ENCODE measurements around the gene NLRC3.

DNA sequence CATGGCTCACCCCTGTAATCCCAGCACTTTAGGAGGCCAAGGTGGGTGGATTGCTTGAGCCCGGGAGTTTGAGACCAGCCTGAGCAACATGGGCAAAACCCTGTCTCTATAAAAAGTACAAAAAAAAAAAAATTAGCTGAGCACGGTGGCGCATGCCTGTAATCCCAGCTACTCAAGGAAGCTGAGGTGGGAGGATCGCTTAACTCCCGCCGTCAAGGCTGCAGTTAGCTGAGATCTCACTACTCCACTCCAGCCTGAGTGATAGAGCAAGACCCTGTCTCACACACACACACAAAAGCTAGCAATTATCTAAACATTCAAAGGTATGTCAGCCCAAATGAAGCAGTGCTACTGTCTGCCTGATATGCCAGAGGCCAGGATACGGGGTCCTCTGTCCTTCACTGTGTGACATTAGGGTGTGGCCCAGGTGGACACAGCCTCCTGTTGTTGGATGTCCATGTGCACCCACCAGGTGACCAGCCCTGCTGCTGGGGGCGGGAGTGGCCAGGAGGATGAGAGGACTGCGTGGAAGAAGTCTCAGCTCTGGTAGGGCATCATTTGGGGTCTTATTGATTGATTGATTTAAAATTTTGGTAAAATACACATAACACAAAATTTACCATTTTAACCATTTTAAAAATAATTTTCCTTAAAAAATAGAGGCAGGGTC is 3.9 kb downstream of the NLRC3 start:
- TF ChIP-seq, protein P1, sequence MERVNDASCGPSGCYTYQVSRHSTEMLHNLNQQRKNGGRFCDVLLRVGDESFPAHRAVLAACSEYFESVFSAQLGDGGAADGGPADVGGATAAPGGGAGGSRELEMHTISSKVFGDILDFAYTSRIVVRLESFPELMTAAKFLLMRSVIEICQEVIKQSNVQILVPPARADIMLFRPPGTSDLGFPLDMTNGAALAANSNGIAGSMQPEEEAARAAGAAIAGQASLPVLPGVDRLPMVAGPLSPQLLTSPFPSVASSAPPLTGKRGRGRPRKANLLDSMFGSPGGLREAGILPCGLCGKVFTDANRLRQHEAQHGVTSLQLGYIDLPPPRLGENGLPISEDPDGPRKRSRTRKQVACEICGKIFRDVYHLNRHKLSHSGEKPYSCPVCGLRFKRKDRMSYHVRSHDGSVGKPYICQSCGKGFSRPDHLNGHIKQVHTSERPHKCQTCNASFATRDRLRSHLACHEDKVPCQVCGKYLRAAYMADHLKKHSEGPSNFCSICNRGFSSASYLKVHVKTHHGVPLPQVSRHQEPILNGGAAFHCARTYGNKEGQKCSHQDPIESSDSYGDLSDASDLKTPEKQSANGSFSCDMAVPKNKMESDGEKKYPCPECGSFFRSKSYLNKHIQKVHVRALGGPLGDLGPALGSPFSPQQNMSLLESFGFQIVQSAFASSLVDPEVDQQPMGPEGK (CRISPR knock-in tag; IDR thresholded peaks at IDR 0.05; ENCODE audit: borderline replicate concordance), result no peak
- TF ChIP-seq BACH2 (CRISPR knock-in tag; IDR thresholded peaks at IDR 0.05; ENCODE audit: borderline replicate concordance), result no peak
- TF ChIP-seq, protein P2, sequence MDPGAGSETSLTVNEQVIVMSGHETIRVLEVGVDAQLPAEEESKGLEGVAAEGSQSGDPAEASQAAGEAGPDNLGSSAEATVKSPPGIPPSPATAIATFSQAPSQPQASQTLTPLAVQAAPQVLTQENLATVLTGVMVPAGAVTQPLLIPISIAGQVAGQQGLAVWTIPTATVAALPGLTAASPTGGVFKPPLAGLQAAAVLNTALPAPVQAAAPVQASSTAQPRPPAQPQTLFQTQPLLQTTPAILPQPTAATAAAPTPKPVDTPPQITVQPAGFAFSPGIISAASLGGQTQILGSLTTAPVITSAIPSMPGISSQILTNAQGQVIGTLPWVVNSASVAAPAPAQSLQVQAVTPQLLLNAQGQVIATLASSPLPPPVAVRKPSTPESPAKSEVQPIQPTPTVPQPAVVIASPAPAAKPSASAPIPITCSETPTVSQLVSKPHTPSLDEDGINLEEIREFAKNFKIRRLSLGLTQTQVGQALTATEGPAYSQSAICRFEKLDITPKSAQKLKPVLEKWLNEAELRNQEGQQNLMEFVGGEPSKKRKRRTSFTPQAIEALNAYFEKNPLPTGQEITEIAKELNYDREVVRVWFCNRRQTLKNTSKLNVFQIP (CRISPR knock-in tag; IDR thresholded peaks at IDR 0.05; ENCODE audit: borderline replicate concordance, low read depth), result no peak
- TF ChIP-seq ESRRG (CRISPR knock-in tag; IDR thresholded peaks at IDR 0.05), result no peak
- TF ChIP-seq SNAI2 (CRISPR knock-in tag; IDR thresholded peaks at IDR 0.05), result no peak
- TF ChIP-seq TCF4 (CRISPR knock-in tag; IDR thresholded peaks at IDR 0.05; ENCODE audit: borderline replicate concordance), result no peak
- TF ChIP-seq ZFP30 (CRISPR knock-in tag; IDR thresholded peaks at IDR 0.05), result no peak
- no peak for TF ChIP-seq GLIS3 (CRISPR knock-in tag; IDR thresholded peaks at IDR 0.05)
- no peak for TF ChIP-seq RARB (CRISPR knock-in tag; IDR thresholded peaks at IDR 0.05)
- TF ChIP-seq, protein P3, sequence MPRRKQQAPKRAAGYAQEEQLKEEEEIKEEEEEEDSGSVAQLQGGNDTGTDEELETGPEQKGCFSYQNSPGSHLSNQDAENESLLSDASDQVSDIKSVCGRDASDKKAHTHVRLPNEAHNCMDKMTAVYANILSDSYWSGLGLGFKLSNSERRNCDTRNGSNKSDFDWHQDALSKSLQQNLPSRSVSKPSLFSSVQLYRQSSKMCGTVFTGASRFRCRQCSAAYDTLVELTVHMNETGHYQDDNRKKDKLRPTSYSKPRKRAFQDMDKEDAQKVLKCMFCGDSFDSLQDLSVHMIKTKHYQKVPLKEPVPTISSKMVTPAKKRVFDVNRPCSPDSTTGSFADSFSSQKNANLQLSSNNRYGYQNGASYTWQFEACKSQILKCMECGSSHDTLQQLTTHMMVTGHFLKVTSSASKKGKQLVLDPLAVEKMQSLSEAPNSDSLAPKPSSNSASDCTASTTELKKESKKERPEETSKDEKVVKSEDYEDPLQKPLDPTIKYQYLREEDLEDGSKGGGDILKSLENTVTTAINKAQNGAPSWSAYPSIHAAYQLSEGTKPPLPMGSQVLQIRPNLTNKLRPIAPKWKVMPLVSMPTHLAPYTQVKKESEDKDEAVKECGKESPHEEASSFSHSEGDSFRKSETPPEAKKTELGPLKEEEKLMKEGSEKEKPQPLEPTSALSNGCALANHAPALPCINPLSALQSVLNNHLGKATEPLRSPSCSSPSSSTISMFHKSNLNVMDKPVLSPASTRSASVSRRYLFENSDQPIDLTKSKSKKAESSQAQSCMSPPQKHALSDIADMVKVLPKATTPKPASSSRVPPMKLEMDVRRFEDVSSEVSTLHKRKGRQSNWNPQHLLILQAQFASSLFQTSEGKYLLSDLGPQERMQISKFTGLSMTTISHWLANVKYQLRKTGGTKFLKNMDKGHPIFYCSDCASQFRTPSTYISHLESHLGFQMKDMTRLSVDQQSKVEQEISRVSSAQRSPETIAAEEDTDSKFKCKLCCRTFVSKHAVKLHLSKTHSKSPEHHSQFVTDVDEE (CRISPR knock-in tag; IDR thresholded peaks at IDR 0.05), result no peak
- TF ChIP-seq ZNF565 (CRISPR knock-in tag; conservative IDR thresholded peaks at IDR 0.05; ENCODE audit: low read depth), result no peak
